ENCODE results near the gene MPEG1. TPM values are rescaled to one million over a fixed set of nuclear protein-coding genes. Genes with fewer than 3 reads are reported as not detected.

Gene MPEG1
- total and polyA plus RNA-seq, 2 of the 13 experiments (the other 11 are each of a cell fraction or from before 2014, with no cell fraction given) = not detected

GRCh38 chr11:59171508-59172322 is 41.0 kb downstream of the MPEG1 start, which contains the start of gene DTX4 (continued):
- TF ChIP-seq, protein P1, sequence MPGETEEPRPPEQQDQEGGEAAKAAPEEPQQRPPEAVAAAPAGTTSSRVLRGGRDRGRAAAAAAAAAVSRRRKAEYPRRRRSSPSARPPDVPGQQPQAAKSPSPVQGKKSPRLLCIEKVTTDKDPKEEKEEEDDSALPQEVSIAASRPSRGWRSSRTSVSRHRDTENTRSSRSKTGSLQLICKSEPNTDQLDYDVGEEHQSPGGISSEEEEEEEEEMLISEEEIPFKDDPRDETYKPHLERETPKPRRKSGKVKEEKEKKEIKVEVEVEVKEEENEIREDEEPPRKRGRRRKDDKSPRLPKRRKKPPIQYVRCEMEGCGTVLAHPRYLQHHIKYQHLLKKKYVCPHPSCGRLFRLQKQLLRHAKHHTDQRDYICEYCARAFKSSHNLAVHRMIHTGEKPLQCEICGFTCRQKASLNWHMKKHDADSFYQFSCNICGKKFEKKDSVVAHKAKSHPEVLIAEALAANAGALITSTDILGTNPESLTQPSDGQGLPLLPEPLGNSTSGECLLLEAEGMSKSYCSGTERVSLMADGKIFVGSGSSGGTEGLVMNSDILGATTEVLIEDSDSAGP (CRISPR knock-in tag; IDR thresholded peaks at IDR 0.05; ENCODE audit: borderline replicate concordance) = peak; percentile 54; the same call in 1 of the 2 replicates
- TF ChIP-seq NBN (conservative IDR thresholded peaks at IDR 0.05) (no peak), ZNF230 (CRISPR knock-in tag; IDR thresholded peaks at IDR 0.05) (0 out of 2 replicates have a peak, but pooled peaks have one; percentile 22), MXD3 (CRISPR knock-in tag; IDR thresholded peaks at IDR 0.05) (peak; percentile 53; the same call in 1 of the 2 replicates), HMG20A (CRISPR knock-in tag; IDR thresholded peaks at IDR 0.05; ENCODE audit: borderline replicate concordance) (no peak), RXRB (CRISPR knock-in tag; IDR thresholded peaks at IDR 0.05; ENCODE audit: borderline replicate concordance) (no peak), LBX2 (CRISPR knock-in tag; IDR thresholded peaks at IDR 0.05; ENCODE audit: borderline replicate concordance) (no peak; the same call in 1 of the 2 replicates), ZNF878 (CRISPR knock-in tag; IDR thresholded peaks at IDR 0.05) (no peak), ZGPAT (CRISPR knock-in tag; IDR thresholded peaks at IDR 0.05) (no peak), RAD21 (CRISPR knock-in tag; IDR thresholded peaks at IDR 0.05) (peak; percentile 92), MXI1 (IDR thresholded peaks at IDR 0.05; ENCODE audit: borderline replicate concordance, low read depth, low read length) (peak; percentile 41; the same call in 1 of the 3 replicates), ZNF430 (CRISPR knock-in tag; IDR thresholded peaks at IDR 0.05) (no peak; the same call in 1 of the 2 replicates)
- TF ChIP-seq, protein P2, sequence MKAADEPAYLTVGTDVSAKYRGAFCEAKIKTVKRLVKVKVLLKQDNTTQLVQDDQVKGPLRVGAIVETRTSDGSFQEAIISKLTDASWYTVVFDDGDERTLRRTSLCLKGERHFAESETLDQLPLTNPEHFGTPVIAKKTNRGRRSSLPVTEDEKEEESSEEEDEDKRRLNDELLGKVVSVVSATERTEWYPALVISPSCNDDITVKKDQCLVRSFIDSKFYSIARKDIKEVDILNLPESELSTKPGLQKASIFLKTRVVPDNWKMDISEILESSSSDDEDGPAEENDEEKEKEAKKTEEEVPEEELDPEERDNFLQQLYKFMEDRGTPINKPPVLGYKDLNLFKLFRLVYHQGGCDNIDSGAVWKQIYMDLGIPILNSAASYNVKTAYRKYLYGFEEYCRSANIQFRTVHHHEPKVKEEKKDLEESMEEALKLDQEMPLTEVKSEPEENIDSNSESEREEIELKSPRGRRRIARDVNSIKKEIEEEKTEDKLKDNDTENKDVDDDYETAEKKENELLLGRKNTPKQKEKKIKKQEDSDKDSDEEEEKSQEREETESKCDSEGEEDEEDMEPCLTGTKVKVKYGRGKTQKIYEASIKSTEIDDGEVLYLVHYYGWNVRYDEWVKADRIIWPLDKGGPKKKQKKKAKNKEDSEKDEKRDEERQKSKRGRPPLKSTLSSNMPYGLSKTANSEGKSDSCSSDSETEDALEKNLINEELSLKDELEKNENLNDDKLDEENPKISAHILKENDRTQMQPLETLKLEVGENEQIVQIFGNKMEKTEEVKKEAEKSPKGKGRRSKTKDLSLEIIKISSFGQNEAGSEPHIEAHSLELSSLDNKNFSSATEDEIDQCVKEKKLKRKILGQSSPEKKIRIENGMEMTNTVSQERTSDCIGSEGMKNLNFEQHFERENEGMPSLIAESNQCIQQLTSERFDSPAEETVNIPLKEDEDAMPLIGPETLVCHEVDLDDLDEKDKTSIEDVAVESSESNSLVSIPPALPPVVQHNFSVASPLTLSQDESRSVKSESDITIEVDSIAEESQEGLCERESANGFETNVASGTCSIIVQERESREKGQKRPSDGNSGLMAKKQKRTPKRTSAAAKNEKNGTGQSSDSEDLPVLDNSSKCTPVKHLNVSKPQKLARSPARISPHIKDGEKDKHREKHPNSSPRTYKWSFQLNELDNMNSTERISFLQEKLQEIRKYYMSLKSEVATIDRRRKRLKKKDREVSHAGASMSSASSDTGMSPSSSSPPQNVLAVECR (CRISPR knock-in tag; IDR thresholded peaks at IDR 0.05; ENCODE audit: borderline replicate concordance) = peak; percentile 58; the same call in 1 of the 2 replicates
- TF ChIP-seq, protein P3, sequence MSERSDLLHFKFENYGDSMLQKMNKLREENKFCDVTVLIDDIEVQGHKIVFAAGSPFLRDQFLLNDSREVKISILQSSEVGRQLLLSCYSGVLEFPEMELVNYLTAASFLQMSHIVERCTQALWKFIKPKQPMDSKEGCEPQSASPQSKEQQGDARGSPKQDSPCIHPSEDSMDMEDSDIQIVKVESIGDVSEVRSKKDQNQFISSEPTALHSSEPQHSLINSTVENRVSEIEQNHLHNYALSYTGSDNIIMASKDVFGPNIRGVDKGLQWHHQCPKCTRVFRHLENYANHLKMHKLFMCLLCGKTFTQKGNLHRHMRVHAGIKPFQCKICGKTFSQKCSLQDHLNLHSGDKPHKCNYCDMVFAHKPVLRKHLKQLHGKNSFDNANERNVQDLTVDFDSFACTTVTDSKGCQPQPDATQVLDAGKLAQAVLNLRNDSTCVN (CRISPR knock-in tag; IDR thresholded peaks at IDR 0.05; ENCODE audit: borderline replicate concordance) = no peak
- TF ChIP-seq, protein P4, sequence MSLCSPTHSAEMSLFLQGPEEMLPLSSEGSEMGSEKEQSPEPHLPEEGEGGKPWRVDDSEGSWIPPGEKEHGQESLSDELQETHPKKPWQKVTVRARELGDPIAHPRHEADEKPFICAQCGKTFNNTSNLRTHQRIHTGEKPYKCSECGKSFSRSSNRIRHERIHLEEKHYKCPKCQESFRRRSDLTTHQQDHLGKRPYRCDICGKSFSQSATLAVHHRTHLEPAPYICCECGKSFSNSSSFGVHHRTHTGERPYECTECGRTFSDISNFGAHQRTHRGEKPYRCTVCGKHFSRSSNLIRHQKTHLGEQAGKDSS (CRISPR knock-in tag; IDR thresholded peaks at IDR 0.05; ENCODE audit: borderline replicate concordance, low read depth) = 0 out of 2 replicates have a peak, but pooled peaks have one; percentile 50
- TF ChIP-seq, protein P5, sequence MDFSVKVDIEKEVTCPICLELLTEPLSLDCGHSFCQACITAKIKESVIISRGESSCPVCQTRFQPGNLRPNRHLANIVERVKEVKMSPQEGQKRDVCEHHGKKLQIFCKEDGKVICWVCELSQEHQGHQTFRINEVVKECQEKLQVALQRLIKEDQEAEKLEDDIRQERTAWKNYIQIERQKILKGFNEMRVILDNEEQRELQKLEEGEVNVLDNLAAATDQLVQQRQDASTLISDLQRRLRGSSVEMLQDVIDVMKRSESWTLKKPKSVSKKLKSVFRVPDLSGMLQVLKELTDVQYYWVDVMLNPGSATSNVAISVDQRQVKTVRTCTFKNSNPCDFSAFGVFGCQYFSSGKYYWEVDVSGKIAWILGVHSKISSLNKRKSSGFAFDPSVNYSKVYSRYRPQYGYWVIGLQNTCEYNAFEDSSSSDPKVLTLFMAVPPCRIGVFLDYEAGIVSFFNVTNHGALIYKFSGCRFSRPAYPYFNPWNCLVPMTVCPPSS (IDR thresholded peaks at IDR 0.05) = no peak

Measured in HepG2 (cell line).